ENCODE data around the gene ZFHX3.

- TF ChIP-seq CTCF (IDR thresholded peaks at IDR 0.05), result no peak
- no peak for TF ChIP-seq EZH2 (IDR thresholded peaks at IDR 0.05; ENCODE audit: borderline replicate concordance, insufficient read depth, low read depth, low read length, poor library complexity, severe bottlenecking)
These were observed 20.8 kb upstream of the ZFHX3 start for GRCh38 chr16:73068541-73069401.

Data from B cell (primary cell).